ENCODE results near the gene KIF24.
"Not testable (repeated sequence)": the region's sequence is repeated elsewhere in the genome, so short reads cannot be mapped to it uniquely, and the experiment has no call there.

GRCh38 chr9:34352957-34353356 is 23.9 kb upstream of the KIF24 start:
- TF ChIP-seq NRF1 (IDR thresholded peaks at IDR 0.05; ENCODE audit: low read depth, low read length); GABPA (IDR thresholded peaks at IDR 0.05; ENCODE audit: borderline replicate concordance, insufficient read depth, low read length): not testable (repeated sequence)

Measured in H1 (cell line).